HG03103 (cell line): ENCODE data around the gene BTNL3.
"Not testable (repeated sequence)": the region's sequence is repeated elsewhere in the genome, so short reads cannot be mapped to it uniquely, and the experiment has no call there.

Experiments used
- ATAC-seq: cut with Tn5 transposase; IDR thresholded peaks from one replicate; pipeline ENCODE4 v1.9.1; 2021; ENCODE audit warnings: low read depth; ENCODE audit not compliant: unreplicated experiment

BTNL3 gene

GRCh38 chr5:180988592-180988991, at the start of gene BTNL3:
Gene BTNL3 (plus strand): TSS chr5:180988846. CDS start chr5:180989029, 183 bp downstream.
- ATAC-seq, result no peak

GRCh38 chr5:180950291-180950949, 38.2 kb upstream of the BTNL3 start:
- ATAC-seq, result no peak

GRCh38 chr5:180959661-180960060, 29.0 kb upstream of the BTNL3 start:
- no peak for ATAC-seq

- no peak for ATAC-seq
These were observed 28.4 kb upstream of the BTNL3 start for GRCh38 chr5:180960209-180960608.

GRCh38 chr5:180969406-180969805, 19.2 kb upstream of the BTNL3 start:
- ATAC-seq, result no peak

GRCh38 chr5:180970336-180970735, 18.3 kb upstream of the BTNL3 start:
- ATAC-seq, result no peak

GRCh38 chr5:180970875-180971274, 17.8 kb upstream of the BTNL3 start:
- ATAC-seq, result no peak

- no peak for ATAC-seq
These were observed 13.9 kb upstream of the BTNL3 start for GRCh38 chr5:180974612-180975315.

- peak; percentile 67 for ATAC-seq
These were observed 13.3 kb upstream of the BTNL3 start for GRCh38 chr5:180975338-180975737.

- ATAC-seq, result no peak
These were observed 12.1 kb upstream of the BTNL3 start for GRCh38 chr5:180976518-180976917.

- no peak for ATAC-seq
These were observed 10.8 kb upstream of the BTNL3 start for GRCh38 chr5:180977852-180978251.

GRCh38 chr5:180982008-180982741, 6.5 kb upstream of the BTNL3 start:
- ATAC-seq, result no peak

GRCh38 chr5:180988016-180988415, 630 bp upstream of the BTNL3 start:
- no peak for ATAC-seq

GRCh38 chr5:180990086-180990881, 1.6 kb downstream of the BTNL3 start:
- no peak for ATAC-seq

GRCh38 chr5:180990882-180991242, 2.2 kb downstream of the BTNL3 start:
- ATAC-seq, result no peak

- ATAC-seq, result no peak
These were observed 13.3 kb downstream of the BTNL3 start for GRCh38 chr5:181001947-181002346.

GRCh38 chr5:181005791-181006190, 17.1 kb downstream of the BTNL3 start:
- no peak for ATAC-seq

GRCh38 chr5:181008136-181008535, 19.5 kb downstream of the BTNL3 start:
- ATAC-seq, result no peak

- not testable (repeated sequence) for ATAC-seq
These were observed 21.4 kb downstream of the BTNL3 start for GRCh38 chr5:181010018-181010417.

- ATAC-seq, result not testable (repeated sequence)
These were observed 26.0 kb downstream of the BTNL3 start for GRCh38 chr5:181014654-181015053.

GRCh38 chr5:181017448-181017847, 28.8 kb downstream of the BTNL3 start:
- ATAC-seq, result not testable (repeated sequence)
